Type B pancreatic cell (in vitro differentiated cells): ENCODE measurements around the gene TSPY9. TPM values are rescaled to one million over a fixed set of nuclear protein-coding genes. Genes with fewer than 3 reads are reported as not detected.
"Not testable (repeated sequence)": the region's sequence is repeated elsewhere in the genome, so short reads cannot be mapped to it uniquely, and the experiment has no call there.

Source experiments
- DNase-seq: peaks from one replicate; pipeline ENCODE4 v3.0.0; 2021; ENCODE audit warnings: mixed read lengths; ENCODE audit not compliant: unreplicated experiment; ENCODE audit errors: extremely low spot score
- H3K27ac Mint-ChIP-seq: 2 replicates; pipeline ENCODE4 v1.8.0; 2021; ENCODE audit warnings: mild to moderate bottlenecking, mixed read lengths
- H3K27me3 Mint-ChIP-seq: 2 replicates; pipeline ENCODE4 v1.8.0; 2021; ENCODE audit warnings: mixed read lengths
- H3K36me3 Mint-ChIP-seq: 2 replicates; pipeline ENCODE4 v1.8.0; 2021; ENCODE audit warnings: mixed read lengths
- H3K4me1 Mint-ChIP-seq: one replicate; pipeline ENCODE4 v1.8.0; 2021; ENCODE audit warnings: mixed read lengths; ENCODE audit not compliant: unreplicated experiment
- H3K4me3 Mint-ChIP-seq: 2 replicates; pipeline ENCODE4 v1.8.0; 2021; ENCODE audit warnings: mild to moderate bottlenecking, mixed read lengths
- H3K9me3 Mint-ChIP-seq: 2 replicates; pipeline ENCODE4 v1.8.0; 2021; ENCODE audit warnings: mixed read lengths
- long read RNA-seq: library from polyadenylated mRNA; unstranded; transcript quantifications from one replicate; pipeline ENCODE4 v2.0.0, GENCODE V29; 2020
- total RNA-seq: library from RNA; stranded (reverse); gene quantifications from 2 replicates; pipeline ENCODE4 v1.2.1, GENCODE V29; 2021; ENCODE audit warnings: low replicate concordance

Gene TSPY9
- not detected in 2 replicates for total RNA-seq
- long read RNA-seq, result 0 reads

- not testable (repeated sequence) for H3K36me3 Mint-ChIP-seq, H3K27ac Mint-ChIP-seq, H3K4me1 Mint-ChIP-seq, H3K9me3 Mint-ChIP-seq, H3K4me3 Mint-ChIP-seq, H3K27me3 Mint-ChIP-seq, DNase-seq
Observed at GRCh38 chrY:9486967-9487366, at the start of gene TSPY9. TSS of gene TSPY9 (plus strand) at chrY:9487267. CDS start at chrY:9487313, 46 bp downstream.

- H3K4me1 Mint-ChIP-seq, H3K27me3 Mint-ChIP-seq, H3K36me3 Mint-ChIP-seq: not testable (repeated sequence)
Observed at GRCh38 chrY:9466655-9467054, 20.4 kb upstream of the TSPY9 start, which contains the start of gene TSPY1. TSS of gene TSPY1 (plus strand) at chrY:9466955. CDS start at chrY:9467001, 46 bp downstream.

GRCh38 chrY:9504396-9504795 lies 17.3 kb downstream of the TSPY9 start:
- not testable (repeated sequence) for DNase-seq, H3K9me3 Mint-ChIP-seq, H3K27me3 Mint-ChIP-seq, H3K4me3 Mint-ChIP-seq, H3K4me1 Mint-ChIP-seq, H3K27ac Mint-ChIP-seq, H3K36me3 Mint-ChIP-seq

More at GRCh38 chrY:9466655-9467054, 20.4 kb upstream of the TSPY9 start, which contains the start of gene TSPY1:
- not testable (repeated sequence) for H3K4me3 Mint-ChIP-seq, DNase-seq, H3K27ac Mint-ChIP-seq, H3K9me3 Mint-ChIP-seq

- not testable (repeated sequence) for H3K27ac Mint-ChIP-seq, H3K9me3 Mint-ChIP-seq, H3K27me3 Mint-ChIP-seq, H3K4me3 Mint-ChIP-seq, DNase-seq, H3K4me1 Mint-ChIP-seq, H3K36me3 Mint-ChIP-seq
Observed at GRCh38 chrY:9516287-9516686, 29.2 kb downstream of the TSPY9 start.

GRCh38 chrY:9527580-9527979 lies 40.5 kb downstream of the TSPY9 start, which contains the start of gene TSPY10:
TSS of gene TSPY10 (plus strand) at chrY:9527880. CDS start at chrY:9527926, 46 bp downstream.
- not testable (repeated sequence) for H3K4me1 Mint-ChIP-seq, H3K4me3 Mint-ChIP-seq

More at GRCh38 chrY:9527580-9527979, 40.5 kb downstream of the TSPY9 start, which contains the start of gene TSPY10:
- not testable (repeated sequence) for H3K27ac Mint-ChIP-seq, H3K27me3 Mint-ChIP-seq, H3K9me3 Mint-ChIP-seq, DNase-seq, H3K36me3 Mint-ChIP-seq

Other genes starting within 250 kb of the TSPY9 start
- not detected in 2 replicates for gene TSPY4, start 149.8 kb upstream of the TSPY9 start, total RNA-seq
- not detected in 2 replicates for gene TSPY8, start 129.5 kb upstream of the TSPY9 start, total RNA-seq
- not detected in 2 replicates for gene TSPY3, start 88.8 kb upstream of the TSPY9 start, total RNA-seq
- gene TSPY1, start 20.3 kb upstream of the TSPY9 start, total RNA-seq, result not detected in 2 replicates
- not detected in 2 replicates for gene TSPY10, start 40.6 kb downstream of the TSPY9 start, total RNA-seq